GM23248 (cell line): Measurements from ENCODE around the gene POGK. TPM values are rescaled to one million over a fixed set of nuclear protein-coding genes. Genes with fewer than 3 reads are reported as not detected.

Experiments used
- DNase-seq: peaks from one replicate; pipeline ENCODE4 v3.0.0-alpha.2; 2015
- H2AFZ ChIP-seq: fragments of 200-600 bp; sonication (generic); 2 replicates; pipeline ENCODE4 v1.6.1; 2016; ENCODE audit warnings: antibody characterized with exemption
- H3F3A ChIP-seq: fragments of 200-600 bp; sonication (generic); 2 replicates; pipeline ENCODE4 v1.6.1; 2016; ENCODE audit warnings: mild to moderate bottlenecking, antibody characterized with exemption, mixed run types; ENCODE audit not compliant: insufficient read depth
- H3K27ac ChIP-seq: fragments of 200-600 bp; sonication (generic); 2 replicates; pipeline ENCODE4 v1.5.1; 2016; ENCODE audit warnings: mild to moderate bottlenecking
- H3K27me3 ChIP-seq: fragments of 200-600 bp; sonication (generic); replicated peaks from 2 replicates; pipeline ENCODE4 v1.6.1; 2016; ENCODE audit warnings: mild to moderate bottlenecking; ENCODE audit not compliant: insufficient read depth
- H3K36me3 ChIP-seq: fragments of 200-600 bp; sonication (generic); 2 replicates; pipeline ENCODE4 v1.6.1; 2016; ENCODE audit warnings: low read depth, mild to moderate bottlenecking
- H3K4me1 ChIP-seq: fragments of 200-600 bp; sonication (generic); 2 replicates; pipeline ENCODE4 v1.6.1; 2016; ENCODE audit warnings: mild to moderate bottlenecking; ENCODE audit not compliant: insufficient read depth
- H3K4me2 ChIP-seq: fragments of 200-600 bp; sonication (generic); one replicate; pipeline ENCODE4 v1.6.1; 2016; ENCODE audit warnings: mild to moderate bottlenecking; ENCODE audit not compliant: unreplicated experiment
- H3K4me3 ChIP-seq: fragments of 200-600 bp; sonication (generic); 2 replicates; pipeline ENCODE4 v1.5.1; 2016; ENCODE audit warnings: mild to moderate bottlenecking
- H3K79me2 ChIP-seq: fragments of 200-600 bp; sonication (generic); 2 replicates; pipeline ENCODE4 v1.6.1; 2016; ENCODE audit warnings: mild to moderate bottlenecking; ENCODE audit not compliant: insufficient read depth
- H3K9ac ChIP-seq: fragments of 200-600 bp; sonication (generic); 2 replicates; pipeline ENCODE4 v1.6.1; 2016; ENCODE audit warnings: mild to moderate bottlenecking
- H3K9me2 ChIP-seq: fragments of 200-600 bp; sonication (generic); 2 replicates; pipeline ENCODE4 v1.6.1; 2016; ENCODE audit warnings: mixed run types, mild to moderate bottlenecking, moderate library complexity; ENCODE audit not compliant: insufficient read depth
- H3K9me3 ChIP-seq: fragments of 200-600 bp; sonication (generic); one replicate; pipeline ENCODE4 v1.6.1; 2017; ENCODE audit warnings: low read depth
- H4K20me1 ChIP-seq: fragments of 200-600 bp; sonication (generic); 2 replicates; pipeline ENCODE4 v1.6.0; 2016; ENCODE audit not compliant: insufficient read depth
- EZH2 ChIP-seq: fragments of 200-600 bp; sonication (generic); IDR thresholded peaks from 2 replicates; pipeline ENCODE4 v1.6.1; 2018; ENCODE audit warnings: antibody characterized with exemption, mild to moderate bottlenecking; ENCODE audit not compliant: insufficient read depth, poor library complexity, severe bottlenecking
- EZH2phosphoT487 ChIP-seq: fragments of 200-600 bp; sonication (generic); IDR thresholded peaks from 2 replicates; pipeline ENCODE4 v1.6.1; 2018; ENCODE audit warnings: antibody characterized with exemption, moderate library complexity, mild to moderate bottlenecking, low read depth; ENCODE audit not compliant: insufficient read depth
- WGBS, 2 experiments: methylation state at CpG; one replicate each; pipeline ENCODE4 v1.1.6; 2015 to 2017; ENCODE audit warnings: low lambda C conversion rate in 2 of 2, low coverage in 1 of 2; ENCODE audit errors: missing lambda C conversion rate in 2 of 2; 5-methylcytosine and 5-hydroxymethylcytosine counted together
- in situ Hi-C: fragments of 300-500 bp; cut with MboI; formaldehyde crosslinking; loops from 2 replicates; pipeline ENCODE4 v1.15.0; 2020
- polyA plus RNA-seq: library from polyadenylated mRNA; unstranded; fragments of >200 nt; fragmentation: Nextera tagmentation; extraction: Ambion mirVana; gene quantifications from 2 replicates; pipeline ENCODE4 v1.2.1, GENCODE V29; 2016
- total RNA-seq: library from RNA; depleted of rRNA; stranded (reverse); fragments of >200 nt; shearing (Covaris generic); gene quantifications from 2 replicates; pipeline ENCODE4 v1.2.3, GENCODE V29; 2014

POGK gene
- total and polyA plus RNA-seq, 2 experiments from 2014 or later: 10.6 to 26.9 TPM

GRCh38 chr1:166840309-166841274 lies 1.3 kb downstream of the POGK start:
- in situ Hi-C loops: loop anchor here (25.0 kb wide), 1 partner anchor 1103 kb away; no protein-coding TSS in a partner anchor
- Histone ChIP-seq H3K4me3 (peak overlapping the region; percentile 83), H3K79me2 (peaks cover 55% of the 10 kb centered on the region), H3K27ac (no peak overlapping the region), H3K4me2 (peak overlapping the region; percentile 81), H3K4me1 (peaks cover 33% of the 10 kb centered on the region), H2AFZ (peak overlapping the region; percentile 67), H4K20me1 (no peaks in the 10 kb centered on the region; the same call in 1 of the 2 replicates), H3K9me3 (no peaks in the 10 kb centered on the region), H3K9me2 (no peaks in the 10 kb centered on the region), H3F3A (peaks cover 21% of the 10 kb centered on the region; the same call in 1 of the 2 replicates), H3K27me3 (no peaks in the 10 kb centered on the region), H3K9ac (peak overlapping the region; percentile 76), H3K36me3 (peaks cover 37% of the 10 kb centered on the region)
- no peak for TF ChIP-seq EZH2phosphoT487
- no peak for TF ChIP-seq EZH2
- peak; percentile 33 for DNase-seq
- WGBS, 2 experiments: 59 to 62% methylated on average over 15 to 16 of the region's 16 CpGs

- no peak overlapping the region for H3K27ac ChIP-seq
- DNase-seq: no peak
- H2AFZ ChIP-seq: no peak overlapping the region
- no peak overlapping the region for H3K4me2 ChIP-seq
- peaks cover 53% of the 10 kb centered on the region for H3K36me3 ChIP-seq
- no peak overlapping the region for H3K9ac ChIP-seq
- peaks cover 74% of the 10 kb centered on the region for H3K79me2 ChIP-seq
- no peak overlapping the region for H3K4me3 ChIP-seq
- in situ Hi-C loops: loop anchor here (25.0 kb wide), 1 partner anchor 1106 kb away; no protein-coding TSS in a partner anchor
- H3K9me3 ChIP-seq: no peaks in the 10 kb centered on the region
- no peaks in the 10 kb centered on the region for H3K9me2 ChIP-seq
- H3F3A ChIP-seq: peaks cover 21% of the 10 kb centered on the region; the same call in 1 of the 2 replicates
- TF ChIP-seq EZH2: no peak
- no peak for TF ChIP-seq EZH2phosphoT487
- 87 to 88% methylated on average over 6 of the region's 6 CpGs for WGBS, 2 experiments
- no peaks in the 10 kb centered on the region for H3K27me3 ChIP-seq
- H4K20me1 ChIP-seq: no peaks in the 10 kb centered on the region; the same call in 1 of the 2 replicates
- peaks cover 30% of the 10 kb centered on the region for H3K4me1 ChIP-seq
Measured at GRCh38 chr1:166843322-166843721, 4.0 kb downstream of the POGK start.

GRCh38 chr1:166843769-166844596 lies 4.7 kb downstream of the POGK start:
- H2AFZ ChIP-seq: no peak overlapping the region
- TF ChIP-seq EZH2 (no peak), EZH2phosphoT487 (no peak)
- no peak overlapping the region for H3K4me3 ChIP-seq
- peak overlapping the region; percentile 5; the same call in 1 of the 2 replicates for H3K9ac ChIP-seq
- peaks cover 26% of the 10 kb centered on the region for H3K4me1 ChIP-seq
- no peaks in the 10 kb centered on the region; the same call in 1 of the 2 replicates for H4K20me1 ChIP-seq
- peaks cover 76% of the 10 kb centered on the region for H3K79me2 ChIP-seq
- peaks cover 58% of the 10 kb centered on the region for H3K36me3 ChIP-seq
- H3K27ac ChIP-seq: peak overlapping the region; percentile 30; the same call in 1 of the 2 replicates
- no peaks in the 10 kb centered on the region for H3K27me3 ChIP-seq
- H3K4me2 ChIP-seq: no peak overlapping the region
- WGBS, 2 experiments: 86 to 87% methylated on average over 7 of the region's 7 CpGs
- peaks cover 21% of the 10 kb centered on the region; the same call in 1 of the 2 replicates for H3F3A ChIP-seq
- peak; percentile 15 for DNase-seq
- no peaks in the 10 kb centered on the region for H3K9me3 ChIP-seq
- no peaks in the 10 kb centered on the region for H3K9me2 ChIP-seq
- in situ Hi-C loops: loop anchor here (25.0 kb wide), 1 partner anchor 1107 kb away; no protein-coding TSS in a partner anchor

- peak; percentile 38 for DNase-seq
- H3K9ac ChIP-seq: no peak overlapping the region
- TF ChIP-seq EZH2: no peak
- no peak for TF ChIP-seq EZH2phosphoT487
Measured at GRCh38 chr1:166844791-166845190, 5.5 kb downstream of the POGK start.

More at GRCh38 chr1:166844791-166845190, 5.5 kb downstream of the POGK start:
- Histone ChIP-seq H3K27ac (peak overlapping the region; percentile 30; the same call in 1 of the 2 replicates), H3F3A (peaks cover 21% of the 10 kb centered on the region; the same call in 1 of the 2 replicates), H2AFZ (no peak overlapping the region), H3K4me3 (no peak overlapping the region), H3K36me3 (peaks cover 65% of the 10 kb centered on the region), H3K4me2 (no peak overlapping the region), H3K4me1 (peaks cover 26% of the 10 kb centered on the region), H3K9me3 (no peaks in the 10 kb centered on the region), H3K27me3 (no peaks in the 10 kb centered on the region), H3K79me2 (peaks cover 84% of the 10 kb centered on the region), H4K20me1 (no peaks in the 10 kb centered on the region; the same call in 1 of the 2 replicates), H3K9me2 (no peaks in the 10 kb centered on the region)
- in situ Hi-C loops: loop anchor here (25.0 kb wide), 1 partner anchor 1107 kb away; no protein-coding TSS in a partner anchor
- 56 to 58% methylated on average over 7 of the region's 7 CpGs for WGBS, 2 experiments
